C4-2B (cell line): ENCODE data around the gene GIT1.
A peak's percentile ranks its signal among the peaks of the same experiment; 100 is the strongest.

Source experiments
- CTCF ChIP-seq: fragments of 450-650 bp; conservative IDR thresholded peaks from 2 replicates; pipeline ENCODE4 v1.5.1; 2017; ENCODE audit warnings: mild to moderate bottlenecking
- ZFX ChIP-seq: fragments of 450-650 bp; IDR thresholded peaks from 2 replicates; pipeline ENCODE4 v1.6.1; 2017

GRCh38 chr17:29579866-29580771, 9.3 kb downstream of the GIT1 start:
- TF ChIP-seq CTCF (peak; percentile 95), ZFX (peak; percentile 26; the same call in 1 of the 2 replicates)
